ENCODE data around the gene HNF1B.
"Not testable (repeated sequence)": the region's sequence is repeated elsewhere in the genome, so short reads cannot be mapped to it uniquely, and the experiment has no call there.

Gene HNF1B

DNA sequence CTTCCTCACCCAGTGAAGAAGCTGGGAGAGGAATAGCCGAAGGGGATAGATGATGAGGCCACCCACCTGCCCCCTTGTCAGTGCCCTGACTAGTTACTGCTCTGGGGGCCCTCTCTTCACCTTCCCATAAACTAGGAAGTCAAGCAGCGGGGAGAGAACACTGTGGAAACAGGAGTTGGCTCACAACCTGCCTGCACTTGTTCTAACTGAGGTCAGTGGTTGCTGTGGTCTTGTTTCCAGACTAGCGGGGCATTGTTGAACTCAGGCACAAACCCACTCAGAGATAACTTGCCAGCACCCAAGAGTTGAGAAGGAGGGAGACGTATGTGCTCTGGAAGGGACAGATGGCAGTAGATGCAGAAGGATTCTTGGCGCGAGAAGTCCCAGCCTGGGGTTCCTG, 53.1 kb downstream of the HNF1B start:
- no peak for DNase-seq
- H3K9me3 Mint-ChIP-seq: peaks cover 9% of the 10 kb centered on the region
- no peak overlapping the region for H3K27ac Mint-ChIP-seq
- peaks cover 5% of the 10 kb centered on the region for H3K36me3 Mint-ChIP-seq (ENCODE audit: low read depth)
- H3K4me1 Mint-ChIP-seq: peaks cover 70% of the 10 kb centered on the region
- TF ChIP-seq, protein P1, sequence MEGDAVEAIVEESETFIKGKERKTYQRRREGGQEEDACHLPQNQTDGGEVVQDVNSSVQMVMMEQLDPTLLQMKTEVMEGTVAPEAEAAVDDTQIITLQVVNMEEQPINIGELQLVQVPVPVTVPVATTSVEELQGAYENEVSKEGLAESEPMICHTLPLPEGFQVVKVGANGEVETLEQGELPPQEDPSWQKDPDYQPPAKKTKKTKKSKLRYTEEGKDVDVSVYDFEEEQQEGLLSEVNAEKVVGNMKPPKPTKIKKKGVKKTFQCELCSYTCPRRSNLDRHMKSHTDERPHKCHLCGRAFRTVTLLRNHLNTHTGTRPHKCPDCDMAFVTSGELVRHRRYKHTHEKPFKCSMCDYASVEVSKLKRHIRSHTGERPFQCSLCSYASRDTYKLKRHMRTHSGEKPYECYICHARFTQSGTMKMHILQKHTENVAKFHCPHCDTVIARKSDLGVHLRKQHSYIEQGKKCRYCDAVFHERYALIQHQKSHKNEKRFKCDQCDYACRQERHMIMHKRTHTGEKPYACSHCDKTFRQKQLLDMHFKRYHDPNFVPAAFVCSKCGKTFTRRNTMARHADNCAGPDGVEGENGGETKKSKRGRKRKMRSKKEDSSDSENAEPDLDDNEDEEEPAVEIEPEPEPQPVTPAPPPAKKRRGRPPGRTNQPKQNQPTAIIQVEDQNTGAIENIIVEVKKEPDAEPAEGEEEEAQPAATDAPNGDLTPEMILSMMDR (IDR thresholded peaks at IDR 0.05): no peak
- peaks cover 7% of the 10 kb centered on the region for H3K27me3 Mint-ChIP-seq (ENCODE audit: low read depth, poor library complexity)
- H3K4me3 Mint-ChIP-seq: no peak overlapping the region

DNA sequence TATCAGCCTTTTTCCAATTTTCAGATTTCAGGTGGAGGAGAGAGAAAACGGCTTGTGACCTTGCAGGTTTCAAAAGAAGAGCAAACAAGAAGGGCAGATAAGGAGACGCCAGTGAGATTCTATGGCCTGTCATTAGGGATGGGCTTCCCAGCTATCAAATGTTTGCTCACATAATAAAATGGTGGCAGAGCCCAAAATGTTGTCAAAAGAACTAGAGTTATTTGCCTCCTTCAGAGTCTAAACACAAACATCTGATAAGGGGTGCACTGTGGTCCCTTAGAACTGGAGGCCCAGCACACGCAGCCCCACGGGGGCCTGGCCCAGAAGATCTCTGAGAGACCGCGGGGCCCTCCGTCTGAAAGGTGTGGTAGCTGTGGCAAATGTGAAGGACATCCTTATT, 55.5 kb downstream of the HNF1B start:
- Mint-ChIP-seq H3K4me3 (no peak overlapping the region), H3K9me3 (no peaks in the 10 kb centered on the region), H3K27me3 (ENCODE audit: low read depth, poor library complexity) (peaks cover 7% of the 10 kb centered on the region), H3K4me1 (peaks cover 77% of the 10 kb centered on the region), H3K36me3 (ENCODE audit: low read depth) (no peaks in the 10 kb centered on the region), H3K27ac (no peak overlapping the region)
- TF ChIP-seq, protein P1 (IDR thresholded peaks at IDR 0.05): no peak
- no peak for DNase-seq

DNA sequence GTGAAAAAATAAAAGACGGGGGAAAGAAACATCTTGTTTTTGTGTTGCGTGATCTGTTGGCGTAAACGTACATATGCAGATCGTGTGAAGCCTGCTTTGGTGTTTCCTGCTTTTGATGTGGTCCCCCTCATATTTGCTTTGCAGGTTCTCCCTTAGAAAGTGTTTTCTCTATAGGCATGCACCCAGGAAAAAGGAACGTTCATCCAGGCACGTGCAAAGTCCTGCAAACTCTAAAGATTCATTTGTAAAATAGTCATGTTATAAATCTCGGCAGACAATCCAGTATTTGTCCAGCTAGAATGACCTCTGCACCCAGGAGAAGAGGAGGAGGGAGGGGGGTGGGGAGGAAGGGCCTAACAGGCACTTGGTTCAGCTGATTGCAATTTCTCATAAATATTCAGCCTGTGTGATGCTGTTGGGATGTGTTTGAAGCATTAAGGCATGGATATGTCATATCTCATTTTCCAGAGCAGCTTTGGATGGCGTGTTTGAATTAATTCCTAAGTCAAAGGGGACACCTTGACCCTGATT, 61.3 kb downstream of the HNF1B start:
- H3K9me3 Mint-ChIP-seq: peaks cover 20% of the 10 kb centered on the region
- TF ChIP-seq, protein P1 (IDR thresholded peaks at IDR 0.05): no peak
- DNase-seq: no peak
- H3K4me1 Mint-ChIP-seq: peaks cover 54% of the 10 kb centered on the region
- no peak overlapping the region for H3K27ac Mint-ChIP-seq
- H3K4me3 Mint-ChIP-seq: no peak overlapping the region
- H3K27me3 Mint-ChIP-seq (ENCODE audit: low read depth, poor library complexity): peaks cover 12% of the 10 kb centered on the region
- peaks cover 3% of the 10 kb centered on the region for H3K36me3 Mint-ChIP-seq (ENCODE audit: low read depth)

DNA sequence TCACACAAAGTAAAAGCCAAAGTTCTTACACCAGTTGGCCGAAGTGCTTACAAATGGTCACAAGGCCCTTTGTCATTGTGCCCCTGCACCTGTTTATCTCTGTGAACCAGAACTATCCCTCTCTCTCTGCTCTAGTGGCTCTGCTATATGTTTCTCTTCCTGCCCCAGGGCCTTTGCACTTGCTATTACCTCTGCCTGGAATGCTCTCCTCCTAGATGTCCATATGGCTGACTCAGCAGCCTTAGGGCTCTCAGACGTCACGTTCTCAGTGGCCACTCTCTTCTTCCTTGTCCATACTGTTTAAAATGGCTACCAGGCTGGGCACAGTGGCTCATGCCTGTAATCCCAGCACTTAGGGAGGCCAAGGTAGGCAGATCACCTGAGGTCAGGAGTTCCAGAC, 62.9 kb downstream of the HNF1B start:
- TF ChIP-seq, protein P1 (IDR thresholded peaks at IDR 0.05): no peak
- H3K27me3 Mint-ChIP-seq (ENCODE audit: low read depth, poor library complexity): peaks cover 14% of the 10 kb centered on the region
- DNase-seq: no peak
- no peak overlapping the region for H3K4me3 Mint-ChIP-seq
- no peak overlapping the region for H3K27ac Mint-ChIP-seq
- H3K36me3 Mint-ChIP-seq (ENCODE audit: low read depth): peaks cover 7% of the 10 kb centered on the region
- peaks cover 55% of the 10 kb centered on the region for H3K4me1 Mint-ChIP-seq
- peaks cover 28% of the 10 kb centered on the region for H3K9me3 Mint-ChIP-seq

DNA sequence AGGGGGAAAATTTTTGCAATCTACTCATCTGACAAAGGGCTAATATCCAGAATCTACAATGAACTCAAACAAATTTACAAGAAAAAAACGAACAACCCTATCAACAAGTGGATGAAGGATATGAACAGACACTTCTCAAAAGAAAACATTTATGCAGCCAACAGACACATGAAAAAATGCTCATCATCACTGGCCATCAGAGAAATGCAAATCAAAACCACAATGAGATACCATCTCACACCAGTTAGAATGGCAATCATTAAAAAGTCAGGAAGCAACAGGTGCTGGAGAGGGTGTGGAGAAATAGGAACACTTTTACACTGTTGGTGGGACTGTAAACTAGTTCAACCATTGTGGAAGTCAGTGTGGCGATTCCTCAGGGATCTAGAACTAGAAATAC, 64.9 kb downstream of the HNF1B start:
- not testable (repeated sequence) for H3K36me3 Mint-ChIP-seq (ENCODE audit: low read depth); H3K4me3 Mint-ChIP-seq; DNase-seq; H3K27ac Mint-ChIP-seq
- Mint-ChIP-seq H3K4me1 (peaks cover 55% of the 10 kb centered on the region), H3K9me3 (peaks cover 28% of the 10 kb centered on the region), H3K27me3 (ENCODE audit: low read depth, poor library complexity) (peaks cover 14% of the 10 kb centered on the region)

DNA sequence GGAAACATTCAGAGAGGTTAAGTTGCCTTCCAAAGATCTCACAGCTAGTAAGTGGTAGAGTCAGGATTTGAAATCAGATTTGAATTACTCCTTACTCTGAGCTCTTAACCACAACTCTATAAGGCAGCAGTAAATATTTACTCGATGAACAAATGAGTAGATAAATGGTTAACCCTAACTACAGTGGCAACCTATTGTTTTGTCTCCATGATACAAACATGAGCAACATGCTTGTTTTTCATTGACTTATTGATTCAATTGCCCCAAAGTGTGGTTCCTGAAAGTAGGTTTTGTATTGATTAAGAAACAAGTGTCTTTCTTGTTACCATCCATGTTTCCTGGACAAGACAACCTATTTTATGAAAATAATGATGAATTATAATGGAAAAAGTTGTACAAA, 66.8 kb downstream of the HNF1B start:
- Mint-ChIP-seq H3K27me3 (ENCODE audit: low read depth, poor library complexity) (peaks cover 14% of the 10 kb centered on the region), H3K4me1 (peaks cover 52% of the 10 kb centered on the region), H3K27ac (no peak overlapping the region), H3K36me3 (ENCODE audit: low read depth) (peaks cover 7% of the 10 kb centered on the region), H3K4me3 (no peak overlapping the region), H3K9me3 (peaks cover 28% of the 10 kb centered on the region)
- TF ChIP-seq, protein P1 (IDR thresholded peaks at IDR 0.05): no peak
- no peak for DNase-seq

Measured in nephron progenitor cell (in vitro differentiated cells).